Activated CD4-positive, alpha-beta memory T cell treated with anti-CD3 and anti-CD28 coated beads, Interleukin-2, amount 10 ng/mL, durations not matched to agents 7 days and 5 days (primary cell): ENCODE data around the gene NAA60. TPM values are rescaled to one million over a fixed set of nuclear protein-coding genes. Genes with fewer than 3 reads are reported as not detected.
A peak's percentile ranks its signal among the peaks of the same experiment; 100 is the strongest.
"Not testable (repeated sequence)": the region's sequence is repeated elsewhere in the genome, so short reads cannot be mapped to it uniquely, and the experiment has no call there.

Source experiments
- CTCF ChIA-PET: fragments of 350-600 bp; sonication (Branson Sonifier 250); formaldehyde crosslinking; loops from one replicate; lab custom pipeline; 2021; ENCODE audit warnings: antibody characterized with exemption, inconsistent platforms; lab: Charles Lee
- POLR2A ChIA-PET: fragments of 350-600 bp; sonication (Branson Sonifier 250); formaldehyde crosslinking; loops from one replicate; lab custom pipeline; 2021; ENCODE audit warnings: antibody characterized with exemption; lab: Charles Lee
- DNase-seq: peaks from one replicate; pipeline ENCODE4 v3.0.0-alpha.2; 2020
- H3K27ac Mint-ChIP-seq: one replicate; pipeline ENCODE4 v1.8.0; 2021; ENCODE audit warnings: mild to moderate bottlenecking, mixed read lengths
- H3K27me3 Mint-ChIP-seq: one replicate; pipeline ENCODE4 v1.8.0; 2021; ENCODE audit warnings: mixed read lengths
- H3K36me3 Mint-ChIP-seq: one replicate; pipeline ENCODE4 v1.8.0; 2021; ENCODE audit warnings: low read depth, mixed read lengths
- H3K4me1 Mint-ChIP-seq: one replicate; pipeline ENCODE4 v1.8.0; 2021; ENCODE audit warnings: mixed read lengths
- H3K4me3 Mint-ChIP-seq: one replicate; pipeline ENCODE4 v1.8.0; 2021; ENCODE audit warnings: mild to moderate bottlenecking, mixed read lengths
- H3K9me3 Mint-ChIP-seq: one replicate; pipeline ENCODE4 v1.8.0; 2021; ENCODE audit warnings: mixed read lengths
- total RNA-seq, 2 experiments: library from RNA; stranded (reverse); gene quantifications; one replicate each; pipeline ENCODE4 v1.2.3, GENCODE V29; 2021

NAA60 gene
- total RNA-seq, 2 experiments from 2014 or later: 46.1 to 46.4 TPM

GRCh38 chr16:3467182-3467581 lies 23.7 kb downstream of the NAA60 start:
- H3K4me1 Mint-ChIP-seq: peaks cover 30% of the 10 kb centered on the region
- ChIA-PET POLR2A (no interaction called here), CTCF (no interaction called here)
- no peak overlapping the region for H3K27ac Mint-ChIP-seq
- H3K9me3 Mint-ChIP-seq: no peaks in the 10 kb centered on the region
- H3K27me3 Mint-ChIP-seq: no peaks in the 10 kb centered on the region
- DNase-seq: no peak
- no peak overlapping the region for H3K4me3 Mint-ChIP-seq
- H3K36me3 Mint-ChIP-seq: peaks cover 45% of the 10 kb centered on the region

- ChIA-PET CTCF (no interaction called here), POLR2A (no interaction called here)
- DNase-seq: no peak
- H3K36me3 Mint-ChIP-seq: peaks cover 48% of the 10 kb centered on the region
- H3K4me1 Mint-ChIP-seq: peaks cover 32% of the 10 kb centered on the region
- H3K27ac Mint-ChIP-seq: no peak overlapping the region
- no peak overlapping the region for H3K4me3 Mint-ChIP-seq
- H3K27me3 Mint-ChIP-seq: no peaks in the 10 kb centered on the region
- no peaks in the 10 kb centered on the region for H3K9me3 Mint-ChIP-seq
Observed at GRCh38 chr16:3467921-3468320, 24.4 kb downstream of the NAA60 start.

GRCh38 chr16:3468501-3468900 lies 25.0 kb downstream of the NAA60 start:
- Mint-ChIP-seq H3K9me3 (no peaks in the 10 kb centered on the region), H3K4me1 (peaks cover 35% of the 10 kb centered on the region), H3K4me3 (no peak overlapping the region), H3K27me3 (no peaks in the 10 kb centered on the region), H3K36me3 (peaks cover 52% of the 10 kb centered on the region), H3K27ac (no peak overlapping the region)
- ChIA-PET CTCF (no interaction called here), POLR2A (no interaction called here)
- DNase-seq: no peak

GRCh38 chr16:3469736-3470135 lies 26.3 kb downstream of the NAA60 start:
- Mint-ChIP-seq H3K27me3 (no peaks in the 10 kb centered on the region), H3K27ac (no peak overlapping the region), H3K9me3 (no peaks in the 10 kb centered on the region), H3K4me3 (no peak overlapping the region), H3K36me3 (peaks cover 49% of the 10 kb centered on the region), H3K4me1 (peaks cover 25% of the 10 kb centered on the region)
- DNase-seq: no peak
- POLR2A ChIA-PET: no interaction called here
- CTCF ChIA-PET: no interaction called here

DNA sequence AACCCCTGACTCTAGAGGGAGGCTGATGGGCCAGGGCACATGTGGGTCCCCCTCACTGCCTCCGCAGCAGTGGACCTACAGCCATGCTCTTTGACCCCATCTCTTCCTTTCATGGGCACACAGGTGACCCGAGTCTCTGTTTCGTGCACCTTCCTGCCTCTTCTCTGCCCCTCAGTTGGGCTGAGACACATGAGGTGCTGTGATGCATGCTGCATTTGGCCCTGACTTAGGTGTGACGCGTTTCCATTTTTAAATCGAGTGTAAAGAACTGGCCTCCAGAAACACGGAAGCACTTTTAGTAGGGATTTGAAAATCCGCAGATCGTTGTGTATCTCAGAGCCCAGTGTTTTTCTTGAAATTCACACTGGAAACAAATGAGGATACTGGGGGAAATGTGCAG lies 27.2 kb downstream of the NAA60 start:
- H3K9me3 Mint-ChIP-seq: no peaks in the 10 kb centered on the region
- H3K27ac Mint-ChIP-seq: no peak overlapping the region
- no peak for DNase-seq
- H3K4me1 Mint-ChIP-seq: peaks cover 25% of the 10 kb centered on the region
- no peaks in the 10 kb centered on the region for H3K27me3 Mint-ChIP-seq
- POLR2A ChIA-PET: no interaction called here
- H3K4me3 Mint-ChIP-seq: no peak overlapping the region
- peaks cover 53% of the 10 kb centered on the region for H3K36me3 Mint-ChIP-seq
- CTCF ChIA-PET: no interaction called here

- Mint-ChIP-seq H3K27ac (no peak overlapping the region), H3K36me3 (peaks cover 45% of the 10 kb centered on the region), H3K4me3 (no peak overlapping the region), H3K9me3 (no peaks in the 10 kb centered on the region), H3K27me3 (no peaks in the 10 kb centered on the region), H3K4me1 (peaks cover 22% of the 10 kb centered on the region)
- ChIA-PET CTCF (no interaction called here), POLR2A (no interaction called here)
- DNase-seq: no peak
Observed at GRCh38 chr16:3471518-3472176, 28.2 kb downstream of the NAA60 start.

DNA sequence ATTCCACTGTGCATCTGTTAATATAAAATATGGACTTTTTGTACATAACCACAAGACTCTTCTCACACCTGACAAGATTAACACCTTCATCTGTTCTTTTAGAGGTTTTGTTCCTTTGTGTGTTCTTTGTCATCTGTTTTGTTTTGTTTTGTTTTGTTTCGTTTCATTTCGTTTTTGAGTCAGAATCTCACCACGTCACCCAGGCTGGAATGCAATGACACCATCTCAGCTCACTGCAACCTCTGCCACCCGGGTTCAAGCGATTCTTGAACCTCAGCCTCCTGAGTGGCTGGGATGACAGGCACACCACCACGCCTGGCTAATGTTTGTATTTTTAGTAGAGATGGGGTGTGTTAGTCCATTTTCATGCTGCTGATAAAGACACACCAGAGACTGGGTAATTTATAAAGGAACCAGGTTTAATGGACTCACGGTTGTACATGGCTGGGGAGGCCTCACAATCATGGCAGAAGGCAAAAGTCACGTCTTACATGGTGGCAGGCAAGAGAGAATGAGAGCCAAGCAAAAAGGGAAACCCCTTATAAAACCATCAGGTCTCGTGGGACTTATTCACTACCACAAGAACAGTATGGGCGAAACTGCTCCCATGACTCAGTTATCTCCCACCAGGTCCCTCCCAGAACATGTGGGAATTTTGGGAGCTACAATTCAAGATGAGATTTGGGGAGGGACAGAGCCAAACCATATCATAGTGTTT lies 29.6 kb downstream of the NAA60 start:
- peaks cover 12% of the 10 kb centered on the region for H3K4me1 Mint-ChIP-seq
- peak overlapping the region; percentile 45 for H3K27ac Mint-ChIP-seq
- CTCF ChIA-PET: no interaction called here
- peaks cover 37% of the 10 kb centered on the region for H3K36me3 Mint-ChIP-seq
- H3K9me3 Mint-ChIP-seq: no peaks in the 10 kb centered on the region
- no peak overlapping the region for H3K4me3 Mint-ChIP-seq
- DNase-seq: no peak
- no peaks in the 10 kb centered on the region for H3K27me3 Mint-ChIP-seq
- POLR2A ChIA-PET: no interaction called here

- H3K36me3 Mint-ChIP-seq: peaks cover 37% of the 10 kb centered on the region
Observed at GRCh38 chr16:3473596-3473943, 30.1 kb downstream of the NAA60 start.

DNA sequence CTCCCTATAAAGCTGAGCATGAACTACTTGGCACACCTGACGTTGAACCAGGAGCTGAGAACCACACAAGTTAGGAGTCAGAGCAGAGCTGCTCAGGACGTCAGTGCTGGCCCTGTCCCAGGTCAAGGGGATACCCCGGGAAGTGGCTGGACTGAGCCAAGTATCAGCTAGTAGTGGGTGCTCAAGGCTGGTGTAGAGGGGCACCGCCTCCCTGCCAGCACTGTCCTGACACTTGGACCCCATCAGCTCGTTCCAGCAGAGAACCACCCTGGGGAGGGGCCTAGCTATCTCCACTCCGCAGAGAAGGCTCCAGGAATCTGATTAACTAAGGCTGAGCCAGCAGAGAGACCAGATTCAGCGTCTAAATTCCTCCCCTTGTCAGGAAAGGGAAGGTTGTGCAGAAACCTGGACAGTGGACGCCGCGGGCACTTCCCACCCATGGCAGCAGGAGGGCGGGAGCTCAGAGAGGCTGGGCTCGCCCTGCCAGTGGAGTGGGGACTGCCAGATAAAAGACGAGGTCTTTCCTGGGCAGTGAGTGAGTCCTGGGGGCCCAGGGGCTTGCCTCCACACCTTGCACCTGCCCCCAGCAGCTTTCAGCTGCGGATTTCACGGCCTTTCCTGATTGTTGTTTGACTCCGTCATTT lies 30.8 kb downstream of the NAA60 start:
- ChIA-PET CTCF (no interaction called here), POLR2A (interaction anchor here (1.4 kb wide), 1 partner anchor 25 kb away, joined by 3 read pairs; no protein-coding TSS in a partner anchor)
- no peaks in the 10 kb centered on the region for H3K27me3 Mint-ChIP-seq
- no peak overlapping the region for H3K27ac Mint-ChIP-seq
- H3K4me3 Mint-ChIP-seq: no peak overlapping the region
- peaks cover 41% of the 10 kb centered on the region for H3K36me3 Mint-ChIP-seq
- no peak for DNase-seq
- peaks cover 13% of the 10 kb centered on the region for H3K4me1 Mint-ChIP-seq
- no peaks in the 10 kb centered on the region for H3K9me3 Mint-ChIP-seq

More at GRCh38 chr16:3473596-3473943, 30.1 kb downstream of the NAA60 start:
- peaks cover 12% of the 10 kb centered on the region for H3K4me1 Mint-ChIP-seq
- H3K27ac Mint-ChIP-seq, H3K4me3 Mint-ChIP-seq, H3K27me3 Mint-ChIP-seq, CTCF ChIA-PET, DNase-seq, H3K9me3 Mint-ChIP-seq: not testable (repeated sequence)
- POLR2A ChIA-PET: interaction anchor here (1.4 kb wide), 1 partner anchor 26 kb away, joined by 3 read pairs; no protein-coding TSS in a partner anchor

DNA sequence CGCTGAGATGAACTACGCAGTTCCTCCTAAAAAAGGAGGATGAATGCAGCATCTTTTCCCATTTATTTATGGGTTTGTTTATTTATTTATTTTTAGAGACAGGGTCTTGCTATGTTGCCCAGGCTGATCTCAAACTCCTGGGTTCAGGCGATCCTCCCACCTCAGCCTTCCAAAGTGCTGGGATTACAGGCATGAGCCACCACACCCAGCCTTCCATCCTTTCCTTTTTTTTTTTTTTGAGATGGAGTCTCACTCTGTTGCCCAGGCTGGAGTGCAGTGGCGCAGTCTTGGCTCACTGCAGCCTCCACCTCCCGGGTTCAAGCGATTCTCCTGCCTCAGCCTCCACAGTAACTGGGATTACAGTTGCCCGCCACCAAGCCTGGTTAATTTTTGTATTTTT lies 31.4 kb downstream of the NAA60 start:
- Mint-ChIP-seq H3K4me1 (peaks cover 16% of the 10 kb centered on the region), H3K36me3 (peaks cover 46% of the 10 kb centered on the region)
- POLR2A ChIA-PET: interaction anchor here (1.4 kb wide), 1 partner anchor 24 kb away, joined by 3 read pairs; no protein-coding TSS in a partner anchor
- H3K9me3 Mint-ChIP-seq, DNase-seq, H3K27ac Mint-ChIP-seq, H3K27me3 Mint-ChIP-seq, CTCF ChIA-PET, H3K4me3 Mint-ChIP-seq: not testable (repeated sequence)

- ChIA-PET POLR2A (no interaction called here), CTCF (no interaction called here)
- Mint-ChIP-seq H3K4me1 (peaks cover 15% of the 10 kb centered on the region), H3K36me3 (peaks cover 44% of the 10 kb centered on the region), H3K27me3 (no peaks in the 10 kb centered on the region), H3K9me3 (no peaks in the 10 kb centered on the region), H3K27ac (no peak overlapping the region), H3K4me3 (no peak overlapping the region)
- no peak for DNase-seq
Observed at GRCh38 chr16:3475604-3476375, 32.3 kb downstream of the NAA60 start.

DNA sequence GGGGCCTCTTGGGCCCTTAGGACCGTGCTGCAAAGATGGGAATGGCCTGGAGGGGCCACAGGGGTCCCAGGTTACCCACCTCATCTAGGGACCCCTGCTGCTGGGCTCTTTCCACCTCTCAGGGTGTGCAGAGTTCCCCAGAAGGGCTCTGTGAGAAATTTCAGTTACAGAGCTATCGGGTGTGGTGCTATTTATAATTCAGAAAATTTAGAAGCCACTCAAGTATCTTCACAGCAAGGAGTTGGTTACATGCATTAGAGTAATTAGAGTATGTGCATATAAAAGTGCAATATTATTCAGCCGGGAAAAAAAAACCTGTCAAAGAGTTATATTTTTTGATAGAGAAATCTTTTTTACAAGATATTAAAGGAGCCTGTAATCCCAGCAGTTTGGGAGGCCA lies 32.9 kb downstream of the NAA60 start:
- Mint-ChIP-seq H3K9me3 (no peaks in the 10 kb centered on the region), H3K27me3 (no peaks in the 10 kb centered on the region), H3K27ac (no peak overlapping the region), H3K4me3 (no peak overlapping the region), H3K36me3 (peaks cover 40% of the 10 kb centered on the region), H3K4me1 (peaks cover 12% of the 10 kb centered on the region)
- CTCF ChIA-PET: no interaction called here
- DNase-seq: no peak
- POLR2A ChIA-PET: interaction anchor here (0.6 kb wide), 1 partner anchor 405 kb away, joined by 3 read pairs; no protein-coding TSS in a partner anchor
